ENCODE results near the gene COL9A1.

DNA sequence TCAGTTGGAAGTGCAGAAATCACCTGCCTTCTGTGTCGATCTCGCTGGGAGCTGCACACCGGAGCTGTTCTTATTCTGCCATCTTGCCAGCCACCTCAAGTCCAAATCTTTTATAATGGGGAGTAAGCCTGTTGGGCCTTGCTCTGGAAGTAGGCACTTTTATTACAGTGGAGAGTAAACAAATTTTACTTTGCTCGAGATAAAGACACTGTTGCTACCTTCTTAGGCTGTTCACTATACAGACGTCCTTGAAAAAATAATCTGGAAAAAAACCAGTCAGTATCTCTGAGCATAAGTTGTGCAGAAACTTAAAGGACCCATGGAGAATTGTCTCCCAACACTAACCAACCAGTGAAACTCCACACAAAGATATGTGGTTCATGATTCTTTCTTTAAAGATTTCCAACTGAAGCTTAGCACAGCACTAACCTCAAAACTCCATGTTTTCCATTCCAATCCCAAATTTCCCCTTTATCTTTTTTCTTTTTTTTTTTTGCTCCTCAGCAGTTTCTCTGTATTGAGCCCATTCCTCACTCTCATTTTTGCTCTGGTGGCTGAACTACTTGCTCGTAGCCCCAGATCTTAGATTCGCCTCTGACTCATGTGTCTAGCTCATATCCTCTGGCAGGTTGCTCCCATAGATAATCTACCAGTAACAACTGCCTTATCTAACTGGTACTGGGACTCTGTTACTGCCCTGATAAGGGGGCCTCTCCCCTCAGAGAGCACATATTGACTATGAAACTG is 34.3 kb upstream of the COL9A1 start:
- no peak for TF ChIP-seq TAF1 (IDR thresholded peaks at IDR 0.05; ENCODE audit: borderline replicate concordance, low read depth, low read length)
- TF ChIP-seq POLR2A (IDR thresholded peaks at IDR 0.05; ENCODE audit: low read depth, low read length), result no peak
